ENCODE data around the gene SF1.

Gene SF1

DNA sequence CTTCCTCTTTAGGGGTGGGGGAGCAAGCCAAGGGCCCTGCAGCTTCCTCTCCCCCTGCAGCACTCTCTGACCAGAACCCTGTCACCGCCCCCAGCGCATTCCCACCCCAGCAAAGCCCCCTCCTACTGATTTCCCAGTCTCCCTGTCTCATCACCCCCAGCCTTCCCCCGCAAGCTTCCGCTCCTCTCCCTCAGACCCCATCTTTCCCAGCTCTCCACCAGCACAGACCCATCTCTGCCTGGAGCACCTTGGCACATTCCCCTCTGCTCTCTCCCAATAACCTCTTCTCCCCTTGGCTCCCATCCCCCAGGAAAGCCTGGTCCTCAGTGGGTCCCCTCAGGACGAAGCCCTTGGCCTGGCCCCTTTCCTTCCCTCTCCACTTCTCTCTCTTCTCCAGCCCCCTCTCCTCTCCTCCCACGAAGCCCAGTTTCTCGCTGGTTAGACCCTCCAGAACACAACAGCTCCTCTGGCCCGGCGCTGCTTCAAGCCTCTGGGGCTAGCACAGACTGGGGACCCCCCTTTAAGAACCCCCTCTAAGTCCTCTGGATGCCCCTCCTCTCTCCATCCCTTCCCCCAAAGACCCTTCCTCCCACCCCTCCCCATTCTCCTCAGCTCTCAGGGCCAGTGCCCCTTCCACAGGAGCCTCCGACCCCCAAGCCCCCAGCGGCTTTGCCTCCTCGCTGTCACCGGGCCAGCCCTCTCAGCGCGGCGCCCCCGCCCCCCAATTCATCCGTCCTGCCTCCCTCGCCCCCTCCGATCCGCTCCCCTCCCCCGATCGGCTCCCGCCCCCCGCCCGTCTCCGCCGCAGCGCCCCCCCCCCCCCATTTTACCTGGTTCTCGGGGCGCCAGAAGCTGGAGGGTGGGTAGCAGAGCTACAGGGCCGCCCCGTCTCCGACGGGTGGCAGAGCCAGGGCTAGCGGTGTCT, 55.9 kb downstream of the SF1 start:
- peaks cover 4% of the 10 kb centered on the region for H3K27me3 ChIP-seq (ENCODE audit: insufficient read depth, low read length)
- peak overlapping the region; percentile 52 for H3K4me3 ChIP-seq (ENCODE audit: low read length)
- no peaks in the 10 kb centered on the region for H3K36me3 ChIP-seq (ENCODE audit: insufficient read depth, low read length)
- no peaks in the 10 kb centered on the region for H3K9me3 ChIP-seq (ENCODE audit: low read length)
- H2AFZ ChIP-seq (ENCODE audit: low read depth, low read length) = no peak overlapping the region
- H3K4me1 ChIP-seq (ENCODE audit: insufficient read depth, low read length) = peaks cover 46% of the 10 kb centered on the region

DNA sequence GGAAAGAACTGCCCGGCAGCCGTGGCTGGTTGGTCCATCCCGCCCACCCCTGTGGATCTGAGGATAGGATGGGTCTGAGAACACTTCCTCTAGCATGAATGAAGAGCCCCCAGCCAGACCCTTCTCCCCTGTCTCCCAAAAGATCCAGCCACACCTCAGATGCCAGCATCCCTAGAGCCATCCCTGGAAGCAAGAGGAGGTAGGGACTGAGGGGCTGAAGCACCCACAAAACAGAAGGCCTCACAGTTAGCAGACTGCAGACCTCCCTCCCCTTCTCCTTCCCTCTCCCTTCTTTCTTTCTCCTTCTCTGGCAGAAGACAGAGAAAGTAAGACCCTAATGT, 57.0 kb downstream of the SF1 start:
- H3K27me3 ChIP-seq (ENCODE audit: insufficient read depth, low read length) = peaks cover 4% of the 10 kb centered on the region
- no peaks in the 10 kb centered on the region for H3K36me3 ChIP-seq (ENCODE audit: insufficient read depth, low read length)
- H3K4me3 ChIP-seq (ENCODE audit: low read length) = no peak overlapping the region
- no peaks in the 10 kb centered on the region for H3K9me3 ChIP-seq (ENCODE audit: low read length)
- no peak overlapping the region for H2AFZ ChIP-seq (ENCODE audit: low read depth, low read length)
- H3K4me1 ChIP-seq (ENCODE audit: insufficient read depth, low read length) = peaks cover 53% of the 10 kb centered on the region

DNA sequence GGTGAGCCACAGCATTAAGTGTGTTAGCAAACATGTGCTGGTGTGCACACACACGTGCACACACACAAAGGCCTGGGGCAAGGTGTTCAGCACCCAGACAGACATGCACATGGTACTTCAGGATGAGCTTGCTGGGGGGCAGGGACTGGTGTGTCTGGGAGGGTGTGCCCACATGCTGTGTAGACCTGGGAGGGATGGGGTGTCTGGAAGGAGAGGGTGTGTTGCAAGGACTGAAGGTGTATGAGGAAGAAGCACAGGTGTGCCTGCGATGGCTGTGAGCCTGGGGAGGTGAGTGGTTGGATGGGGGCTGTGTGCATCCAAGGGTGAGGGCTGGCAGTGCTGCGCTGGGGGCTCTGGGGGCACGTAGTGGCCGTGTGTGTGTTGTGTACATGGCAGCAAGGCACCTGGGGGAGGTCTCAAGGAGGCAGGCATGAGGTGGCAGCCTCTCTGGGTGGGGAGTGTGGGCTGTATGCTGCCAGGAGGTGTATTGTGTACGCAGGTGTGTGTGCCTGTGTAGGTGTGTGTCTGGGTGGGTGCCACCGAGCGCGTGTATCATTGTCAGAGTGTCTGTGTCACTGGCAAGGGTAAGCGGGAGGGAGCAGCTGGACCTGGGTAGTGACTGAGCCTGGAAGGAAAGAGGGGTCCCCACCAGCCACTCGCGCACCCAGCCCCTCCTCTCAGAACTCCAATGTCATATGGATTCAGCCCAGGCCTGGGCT, 57.5 kb downstream of the SF1 start:
- Histone ChIP-seq H3K4me3 (ENCODE audit: low read length) (no peak overlapping the region), H3K9me3 (ENCODE audit: low read length) (no peaks in the 10 kb centered on the region), H3K36me3 (ENCODE audit: insufficient read depth, low read length) (no peaks in the 10 kb centered on the region), H2AFZ (ENCODE audit: low read depth, low read length) (no peak overlapping the region), H3K4me1 (ENCODE audit: insufficient read depth, low read length) (peaks cover 52% of the 10 kb centered on the region), H3K27me3 (ENCODE audit: insufficient read depth, low read length) (peaks cover 5% of the 10 kb centered on the region)

DNA sequence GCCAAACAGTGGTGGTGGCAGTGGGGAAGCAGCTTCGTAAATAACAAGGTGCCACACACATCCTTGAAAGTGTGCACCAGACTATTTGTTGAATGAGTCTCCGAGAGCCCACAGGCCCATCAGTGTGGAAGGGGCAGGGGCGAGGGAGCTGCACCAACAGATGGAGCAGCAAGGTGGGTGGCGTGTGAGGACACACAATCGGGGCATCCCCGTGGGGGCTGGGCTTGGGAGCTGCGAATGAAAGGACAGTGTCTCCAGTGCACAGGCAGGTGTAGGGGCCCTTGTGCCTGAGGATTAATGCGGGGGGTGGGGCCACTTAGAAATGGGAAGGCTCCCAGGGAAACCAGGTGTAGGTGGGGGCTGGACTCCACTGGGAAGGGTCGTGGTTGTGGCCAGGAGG, 58.2 kb downstream of the SF1 start:
- Histone ChIP-seq H3K4me3 (ENCODE audit: low read length) (no peak overlapping the region), H3K9me3 (ENCODE audit: low read length) (no peaks in the 10 kb centered on the region), H3K4me1 (ENCODE audit: insufficient read depth, low read length) (peaks cover 50% of the 10 kb centered on the region), H2AFZ (ENCODE audit: low read depth, low read length) (no peak overlapping the region), H3K36me3 (ENCODE audit: insufficient read depth, low read length) (no peaks in the 10 kb centered on the region), H3K27me3 (ENCODE audit: insufficient read depth, low read length) (peaks cover 10% of the 10 kb centered on the region)

DNA sequence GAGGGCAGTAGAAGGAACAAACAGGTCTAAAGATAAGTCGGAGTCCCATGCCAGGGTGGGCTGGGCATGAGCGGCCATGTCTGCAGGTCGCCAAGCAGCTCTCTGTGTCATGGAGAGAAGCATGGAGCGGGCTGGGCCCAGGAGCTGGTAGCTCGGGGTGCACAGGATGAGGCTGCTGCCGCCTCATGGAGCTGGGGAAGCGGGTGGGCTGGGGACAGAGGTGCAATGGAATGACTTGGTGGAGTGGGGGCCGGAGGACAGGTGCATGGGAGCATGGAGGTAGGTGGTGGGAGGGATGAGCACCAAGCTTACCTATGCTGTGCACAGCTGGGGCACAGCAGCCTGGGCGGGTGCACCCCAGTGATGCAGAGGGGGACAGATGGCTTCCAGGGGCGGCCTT, 58.9 kb downstream of the SF1 start:
- Histone ChIP-seq H3K4me3 (ENCODE audit: low read length) (no peak overlapping the region), H2AFZ (ENCODE audit: low read depth, low read length) (no peak overlapping the region), H3K9me3 (ENCODE audit: low read length) (no peaks in the 10 kb centered on the region), H3K27me3 (ENCODE audit: insufficient read depth, low read length) (peaks cover 14% of the 10 kb centered on the region), H3K4me1 (ENCODE audit: insufficient read depth, low read length) (peaks cover 45% of the 10 kb centered on the region), H3K36me3 (ENCODE audit: insufficient read depth, low read length) (no peaks in the 10 kb centered on the region)

DNA sequence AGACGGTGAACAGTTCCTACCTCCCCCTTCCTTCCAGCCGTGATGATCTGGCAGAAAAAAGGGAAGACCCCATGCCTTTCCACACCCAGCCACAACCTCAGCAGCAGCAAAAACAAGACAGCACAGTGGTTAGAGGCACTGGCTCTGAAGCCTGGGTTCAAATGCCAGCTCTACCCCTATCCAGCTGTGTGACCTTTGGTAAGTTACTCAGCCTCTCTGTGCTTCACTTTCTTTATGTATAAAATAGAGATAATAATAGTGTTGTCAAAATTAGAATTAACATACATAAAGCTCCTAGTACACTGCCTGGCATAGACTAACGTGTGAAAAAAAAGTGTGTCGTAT, 59.6 kb downstream of the SF1 start:
- Histone ChIP-seq H3K36me3 (ENCODE audit: insufficient read depth, low read length) (no peaks in the 10 kb centered on the region), H2AFZ (ENCODE audit: low read depth, low read length) (no peak overlapping the region), H3K27me3 (ENCODE audit: insufficient read depth, low read length) (peaks cover 14% of the 10 kb centered on the region), H3K9me3 (ENCODE audit: low read length) (no peaks in the 10 kb centered on the region), H3K4me3 (ENCODE audit: low read length) (no peak overlapping the region), H3K4me1 (ENCODE audit: insufficient read depth, low read length) (peaks cover 44% of the 10 kb centered on the region)

DNA sequence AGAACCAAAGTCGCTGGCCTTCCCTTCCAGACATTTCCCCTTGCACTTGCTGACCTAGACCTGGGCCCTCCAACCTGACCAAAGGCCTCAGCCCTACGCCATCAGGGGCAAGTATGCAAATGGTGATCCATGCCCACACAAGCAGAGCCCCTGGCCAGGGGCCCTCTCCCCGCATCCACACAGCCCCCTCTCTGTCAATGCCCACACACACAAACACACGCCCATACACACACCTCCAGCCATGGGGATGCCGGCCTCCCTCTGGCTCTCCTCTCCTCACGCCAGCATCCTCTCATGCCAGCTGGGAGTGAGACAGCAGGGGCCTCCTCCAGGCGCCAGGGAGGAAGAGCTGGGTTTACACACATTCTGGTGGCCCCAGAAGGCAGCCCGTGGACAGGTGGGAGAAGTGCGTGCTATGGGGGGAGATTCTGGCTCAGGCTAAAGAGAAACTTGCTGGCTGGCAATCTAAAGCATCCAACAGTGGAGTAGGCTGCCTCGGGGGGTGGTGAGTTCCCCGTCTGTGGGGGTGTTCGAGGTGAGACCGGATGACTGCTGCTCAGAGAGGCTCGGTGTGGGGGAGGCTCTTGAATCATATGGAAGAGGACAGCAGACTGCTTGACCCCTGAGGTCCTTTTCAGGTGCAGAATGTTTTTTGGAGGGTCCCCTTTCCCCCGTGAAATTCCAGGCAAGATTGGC, 60.1 kb downstream of the SF1 start:
- H3K27me3 ChIP-seq (ENCODE audit: insufficient read depth, low read length) = peaks cover 14% of the 10 kb centered on the region
- no peaks in the 10 kb centered on the region for H3K36me3 ChIP-seq (ENCODE audit: insufficient read depth, low read length)
- H3K9me3 ChIP-seq (ENCODE audit: low read length) = no peaks in the 10 kb centered on the region
- H3K4me3 ChIP-seq (ENCODE audit: low read length) = no peak overlapping the region
- H3K4me1 ChIP-seq (ENCODE audit: insufficient read depth, low read length) = peaks cover 41% of the 10 kb centered on the region
- H2AFZ ChIP-seq (ENCODE audit: low read depth, low read length) = no peak overlapping the region

DNA sequence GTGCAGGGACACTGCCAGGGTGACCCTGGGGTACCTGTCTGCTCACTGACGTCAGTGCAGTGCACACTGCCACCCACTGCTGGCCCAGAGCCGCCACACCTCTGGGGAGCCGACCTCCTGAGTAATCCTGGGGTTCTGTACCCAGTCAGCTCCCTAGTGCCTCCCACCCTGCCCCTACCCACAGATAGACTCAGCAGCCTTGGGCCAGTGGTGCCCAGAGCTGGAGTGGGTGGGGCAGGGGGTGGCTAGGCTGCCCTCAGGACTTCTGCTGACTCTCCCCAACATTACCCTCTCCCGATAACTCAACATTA, 61.1 kb downstream of the SF1 start:
- Histone ChIP-seq H3K4me3 (ENCODE audit: low read length) (no peak overlapping the region), H3K36me3 (ENCODE audit: insufficient read depth, low read length) (no peaks in the 10 kb centered on the region), H2AFZ (ENCODE audit: low read depth, low read length) (no peak overlapping the region), H3K4me1 (ENCODE audit: insufficient read depth, low read length) (peaks cover 39% of the 10 kb centered on the region), H3K27me3 (ENCODE audit: insufficient read depth, low read length) (peaks cover 13% of the 10 kb centered on the region), H3K9me3 (ENCODE audit: low read length) (no peaks in the 10 kb centered on the region)

DNA sequence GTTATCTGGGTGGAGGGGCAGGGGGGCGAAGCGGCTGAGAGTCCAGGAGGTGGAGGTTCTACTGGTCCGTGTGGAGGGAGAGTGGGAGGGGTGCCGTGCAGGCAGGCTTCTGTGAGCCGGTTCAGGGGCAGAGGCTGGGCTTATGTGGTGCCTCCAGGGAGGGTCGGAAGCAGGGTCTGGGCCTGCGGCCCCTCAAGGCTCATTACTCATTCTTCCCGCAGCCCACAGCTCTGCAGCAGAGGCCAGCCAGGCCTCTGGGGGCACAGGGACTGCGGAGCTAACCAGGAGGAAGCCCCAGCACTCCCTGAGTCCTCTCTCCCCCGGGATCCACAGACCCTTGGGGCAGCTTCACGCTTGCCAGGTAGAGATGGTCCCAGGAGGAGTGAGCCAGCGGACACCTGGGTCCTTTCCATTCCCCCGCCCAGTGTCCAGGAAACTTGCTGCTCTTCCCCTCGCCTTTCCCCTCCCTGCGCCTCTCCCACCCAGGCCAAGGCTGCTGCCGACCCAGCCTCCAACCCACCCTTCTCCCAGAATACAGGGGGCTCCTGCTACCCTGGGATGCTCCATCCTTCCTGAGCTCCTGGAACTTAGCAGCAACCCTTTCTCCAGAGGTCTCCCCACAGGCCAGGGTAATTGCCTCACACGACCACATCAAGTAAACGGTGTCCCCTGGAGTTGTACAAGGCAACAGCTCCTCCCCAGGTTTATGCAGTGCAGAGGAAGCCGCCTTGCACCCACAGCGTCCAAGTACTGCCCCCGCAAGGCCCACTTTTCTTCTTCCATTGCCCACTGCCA, 61.7 kb downstream of the SF1 start:
- H3K36me3 ChIP-seq (ENCODE audit: insufficient read depth, low read length) = no peaks in the 10 kb centered on the region
- H3K4me3 ChIP-seq (ENCODE audit: low read length) = no peak overlapping the region
- H3K4me1 ChIP-seq (ENCODE audit: insufficient read depth, low read length) = peaks cover 33% of the 10 kb centered on the region
- H3K27me3 ChIP-seq (ENCODE audit: insufficient read depth, low read length) = peaks cover 9% of the 10 kb centered on the region
- H3K9me3 ChIP-seq (ENCODE audit: low read length) = no peaks in the 10 kb centered on the region
- no peak overlapping the region for H2AFZ ChIP-seq (ENCODE audit: low read depth, low read length)

DNA sequence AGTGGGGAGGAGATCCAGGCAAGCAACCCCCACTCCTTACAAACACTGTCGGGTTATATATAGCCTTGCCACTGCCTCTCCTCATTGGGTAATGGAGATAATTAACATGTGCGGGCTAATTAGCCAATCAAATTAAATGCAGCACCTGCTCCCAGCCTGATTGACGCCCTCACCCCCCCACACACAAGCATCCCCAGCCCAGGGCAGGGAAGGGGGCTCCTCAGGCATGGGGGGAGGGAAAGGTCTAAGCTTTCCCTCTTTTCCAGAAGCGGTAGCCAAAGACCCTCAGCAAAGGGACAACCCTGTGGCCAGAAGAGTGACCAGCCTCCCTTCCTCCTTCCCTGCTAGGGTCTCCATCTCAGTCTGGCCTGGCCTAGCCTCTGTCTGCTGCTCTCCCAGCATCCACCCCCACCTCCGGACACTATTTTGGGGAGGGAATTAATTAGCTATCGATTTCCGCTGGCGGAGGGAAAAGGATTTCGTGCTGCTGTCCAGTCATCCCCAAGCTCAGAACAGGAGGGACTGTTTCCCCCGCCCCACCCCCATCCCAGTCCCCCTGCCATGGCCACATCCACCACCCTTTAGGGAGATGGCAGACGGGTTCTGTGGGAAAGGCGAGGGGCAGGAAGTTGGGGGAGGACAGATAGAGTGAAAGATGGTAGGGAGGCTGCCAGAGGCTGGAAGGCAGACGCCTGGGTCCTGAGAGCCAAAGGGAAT, 62.4 kb downstream of the SF1 start:
- Histone ChIP-seq H2AFZ (ENCODE audit: low read depth, low read length) (no peak overlapping the region), H3K36me3 (ENCODE audit: insufficient read depth, low read length) (no peaks in the 10 kb centered on the region), H3K27me3 (ENCODE audit: insufficient read depth, low read length) (peaks cover 9% of the 10 kb centered on the region), H3K4me3 (ENCODE audit: low read length) (no peak overlapping the region), H3K4me1 (ENCODE audit: insufficient read depth, low read length) (peaks cover 30% of the 10 kb centered on the region), H3K9me3 (ENCODE audit: low read length) (no peaks in the 10 kb centered on the region)

DNA sequence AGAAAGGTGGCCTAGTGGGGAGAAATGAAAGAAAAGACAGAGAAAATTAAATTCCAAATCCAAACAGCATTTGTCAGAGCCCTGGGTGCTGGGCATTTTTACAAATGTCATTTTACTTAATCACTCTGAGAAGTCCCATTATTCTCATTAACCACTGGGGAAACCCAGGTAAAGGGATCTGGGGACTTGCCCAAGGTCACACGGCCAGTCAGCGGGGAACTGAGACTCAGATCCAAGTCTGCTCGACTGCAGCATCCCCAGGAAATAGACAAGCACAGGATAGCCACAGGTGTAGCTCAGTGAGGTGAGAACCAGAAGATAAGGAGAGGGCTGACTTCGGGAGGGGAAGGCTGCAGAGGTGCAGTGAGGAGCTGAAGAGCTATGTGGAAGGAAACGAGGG, 63.2 kb downstream of the SF1 start:
- Histone ChIP-seq H3K27me3 (ENCODE audit: insufficient read depth, low read length) (peaks cover 9% of the 10 kb centered on the region), H3K4me3 (ENCODE audit: low read length) (no peak overlapping the region), H3K9me3 (ENCODE audit: low read length) (no peaks in the 10 kb centered on the region), H3K4me1 (ENCODE audit: insufficient read depth, low read length) (peaks cover 36% of the 10 kb centered on the region), H3K36me3 (ENCODE audit: insufficient read depth, low read length) (no peaks in the 10 kb centered on the region), H2AFZ (ENCODE audit: low read depth, low read length) (no peak overlapping the region)

DNA sequence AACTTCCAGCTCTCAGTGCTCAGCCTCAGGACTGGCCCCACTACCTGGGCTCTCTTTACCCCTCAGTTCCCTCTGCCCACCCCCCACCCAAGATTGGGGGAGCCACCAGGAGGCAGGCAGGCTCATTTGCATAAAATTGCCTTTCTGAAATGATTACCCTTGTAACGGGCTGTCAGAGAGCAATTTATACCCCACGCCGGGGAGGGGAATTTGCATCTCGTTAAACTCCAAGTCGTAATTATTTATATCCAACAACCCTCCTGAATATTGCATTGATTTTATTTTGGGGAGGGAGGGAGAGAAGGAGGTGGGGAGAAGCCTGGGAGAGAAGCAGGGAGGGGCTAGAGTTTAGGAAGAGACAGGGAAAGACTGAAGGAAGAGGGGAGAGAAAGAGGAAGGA, 63.7 kb downstream of the SF1 start:
- Histone ChIP-seq H3K4me3 (ENCODE audit: low read length) (no peak overlapping the region), H3K4me1 (ENCODE audit: insufficient read depth, low read length) (peaks cover 36% of the 10 kb centered on the region), H2AFZ (ENCODE audit: low read depth, low read length) (no peak overlapping the region), H3K9me3 (ENCODE audit: low read length) (no peaks in the 10 kb centered on the region), H3K27me3 (ENCODE audit: insufficient read depth, low read length) (peaks cover 9% of the 10 kb centered on the region), H3K36me3 (ENCODE audit: insufficient read depth, low read length) (no peaks in the 10 kb centered on the region)
